GM04504 (cell line): ENCODE results near the gene ZNF236.
"Not testable (repeated sequence)": the region's sequence is repeated elsewhere in the genome, so short reads cannot be mapped to it uniquely, and the experiment has no call there.

Experiments
- DNase-seq: peaks from one replicate; pipeline ENCODE4 v3.0.0-alpha.2; 2012; ENCODE audit warnings: low read depth

Gene ZNF236

DNA sequence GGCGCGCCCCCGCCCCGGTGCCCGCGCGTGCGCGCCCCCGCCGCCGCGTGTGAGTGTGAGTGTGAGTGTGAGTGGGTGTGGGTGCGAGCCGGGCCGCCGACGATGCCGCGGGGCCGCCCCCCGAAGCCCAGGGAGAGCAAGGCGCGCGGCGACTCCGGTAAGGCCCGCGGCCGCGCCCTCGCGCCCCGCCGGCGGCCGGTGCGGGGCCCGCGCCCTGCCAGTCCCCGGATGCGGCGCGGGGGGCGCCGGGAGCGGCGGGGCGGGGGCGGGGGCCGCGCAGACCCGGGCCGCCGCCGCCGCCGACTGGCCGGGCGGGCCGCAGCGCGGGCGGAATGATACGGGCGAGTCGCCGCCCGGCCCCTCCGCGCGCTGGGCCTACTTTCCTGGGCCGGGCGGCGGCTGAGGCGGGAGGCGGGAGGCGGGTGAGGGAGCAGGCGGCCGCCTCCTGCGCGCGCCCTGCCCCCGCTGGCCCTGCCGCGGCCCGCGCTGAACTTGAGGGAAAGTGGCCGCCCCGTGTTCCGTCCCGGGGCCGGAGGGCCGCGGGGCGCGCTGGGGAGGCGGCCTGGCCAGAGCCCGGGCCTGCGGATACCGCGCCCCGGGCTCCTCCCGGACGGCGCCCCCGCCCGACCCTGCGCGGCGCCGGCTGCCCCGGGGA lies at the start of gene ZNF236:
ZNF236 (plus strand) TSS at position 52 of the 655 bp plus-strand sequence; CDS start at position 103, 51 bp downstream.
- DNase-seq: no peak

DNA sequence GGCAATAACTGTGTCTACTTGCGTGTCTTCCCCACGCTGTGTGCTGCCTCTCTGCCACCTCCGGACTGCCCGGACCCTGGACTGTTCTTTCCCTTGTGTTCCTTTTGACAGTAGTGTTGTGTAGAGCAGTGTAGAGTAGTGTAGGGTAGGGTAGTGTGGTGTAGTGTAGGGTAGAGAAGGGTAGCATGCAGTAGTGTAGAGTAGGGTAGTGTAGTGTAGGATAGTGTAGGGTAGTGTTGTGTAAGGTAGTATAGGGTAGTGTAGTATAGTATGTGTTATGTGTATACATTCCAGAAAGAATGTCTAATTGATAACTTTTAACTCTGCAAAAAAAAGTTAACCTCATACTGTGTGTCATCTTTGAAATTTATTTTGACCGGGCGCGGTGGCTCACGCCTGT lies 49.7 kb upstream of the ZNF236 start:
- DNase-seq: no peak

DNA sequence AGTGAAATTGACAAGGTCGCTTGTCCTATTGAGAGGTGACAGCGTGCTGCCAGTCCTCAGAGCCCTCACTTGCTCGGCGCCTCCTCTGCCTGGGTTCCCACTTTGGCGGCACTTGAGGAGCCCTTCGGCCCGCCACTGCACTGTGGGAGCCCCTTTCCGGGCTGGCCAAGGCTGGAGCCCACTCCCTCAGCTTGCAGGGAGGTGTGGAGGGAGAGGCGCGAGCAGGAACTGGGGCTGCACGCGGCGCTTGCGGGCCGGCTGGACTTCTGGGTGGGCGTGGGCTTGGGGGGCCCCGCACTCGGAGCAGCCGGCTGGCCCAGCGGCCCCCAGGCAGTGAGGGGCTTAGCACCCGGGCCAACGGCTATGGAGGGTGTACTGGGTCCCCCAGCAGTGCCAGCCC lies 45.3 kb upstream of the ZNF236 start:
- DNase-seq: not testable (repeated sequence)

DNA sequence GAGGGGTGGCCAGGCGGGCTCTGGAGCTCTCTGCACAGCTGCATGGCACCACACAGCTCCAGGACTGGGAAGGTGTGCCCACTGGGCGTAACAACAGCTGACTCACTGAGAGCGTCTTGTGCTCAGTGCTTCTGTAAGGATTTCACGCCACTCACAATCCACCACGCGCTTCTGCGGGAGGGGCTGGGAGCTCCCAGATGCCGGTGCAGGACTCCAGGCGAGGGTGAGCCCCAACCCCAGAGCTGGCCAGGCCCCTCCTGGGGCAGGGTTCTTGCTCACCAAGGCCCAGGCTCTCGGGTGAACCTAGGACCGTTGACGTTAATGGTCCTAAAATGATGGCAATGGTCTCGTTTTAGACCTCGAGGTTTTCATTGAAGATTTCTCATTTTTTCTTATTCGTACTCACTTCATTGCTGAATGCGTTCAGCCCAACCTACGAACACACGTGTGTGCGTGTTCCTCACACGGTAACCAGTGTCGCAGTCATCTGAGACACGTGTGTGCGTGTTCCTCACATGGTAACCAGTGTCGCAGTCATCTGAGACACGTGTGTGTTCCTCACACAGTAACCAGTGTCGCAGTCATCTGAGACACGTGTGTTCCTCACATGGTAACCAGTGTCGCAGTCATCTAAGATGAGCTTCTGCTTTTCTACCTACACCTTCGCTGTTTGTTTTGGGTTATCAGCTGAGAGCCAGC lies 38.4 kb upstream of the ZNF236 start:
- DNase-seq: no peak

DNA sequence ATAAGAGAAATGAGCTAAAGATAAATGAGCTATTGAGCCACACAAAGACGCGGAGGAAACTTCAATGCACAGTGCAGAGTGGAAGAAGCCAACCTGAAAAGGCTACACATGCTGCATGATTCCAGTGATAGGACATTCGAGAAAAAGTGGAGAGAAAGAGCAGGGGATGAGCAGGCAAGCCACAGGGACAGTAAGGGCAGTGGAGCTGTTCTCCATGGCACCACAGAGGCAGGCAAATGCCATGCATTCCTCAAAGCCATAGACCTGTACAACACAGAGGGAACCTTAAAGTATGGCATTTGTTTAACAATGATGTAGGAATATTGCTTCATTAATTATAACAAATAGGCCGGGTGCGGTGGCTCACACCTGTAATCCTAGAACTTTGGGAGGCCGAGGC lies 36.5 kb upstream of the ZNF236 start:
- DNase-seq: no peak

DNA sequence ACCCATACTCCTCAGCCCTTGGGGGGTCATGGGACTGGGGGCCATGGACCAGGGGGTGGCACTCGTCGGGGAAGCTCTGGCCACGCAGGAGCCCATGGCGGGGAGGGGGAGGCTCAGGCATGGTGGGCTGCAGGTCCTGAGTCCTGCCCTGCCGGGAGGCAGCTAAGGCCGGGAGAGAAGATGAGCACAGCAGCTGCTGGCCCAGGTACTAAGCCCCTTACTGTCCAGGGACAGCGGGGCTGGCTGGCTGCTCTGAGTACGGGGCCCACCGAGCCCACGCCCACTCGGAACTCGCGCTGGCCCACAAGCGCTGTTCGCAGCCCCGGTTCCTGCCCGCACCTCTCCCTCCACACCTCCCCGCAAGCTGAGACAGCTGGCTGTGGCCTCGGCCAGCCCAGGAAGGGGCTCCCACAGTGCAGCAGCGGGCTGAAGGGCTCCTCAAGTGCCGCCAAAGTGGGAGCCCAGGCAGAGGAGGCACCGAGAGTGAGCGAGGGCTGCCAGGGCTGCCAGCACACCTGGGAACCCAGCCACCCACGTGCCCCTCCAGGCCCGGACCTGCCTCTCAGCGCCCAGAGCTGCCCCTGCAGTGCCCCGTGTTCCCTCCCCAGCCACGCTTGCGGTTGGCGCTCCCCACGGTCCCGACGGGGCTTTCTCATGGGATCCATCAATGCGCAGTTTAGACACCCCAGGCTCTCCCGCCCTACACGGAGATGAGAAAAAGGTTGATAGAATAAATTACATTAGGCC lies 33.6 kb upstream of the ZNF236 start:
- DNase-seq: no peak

DNA sequence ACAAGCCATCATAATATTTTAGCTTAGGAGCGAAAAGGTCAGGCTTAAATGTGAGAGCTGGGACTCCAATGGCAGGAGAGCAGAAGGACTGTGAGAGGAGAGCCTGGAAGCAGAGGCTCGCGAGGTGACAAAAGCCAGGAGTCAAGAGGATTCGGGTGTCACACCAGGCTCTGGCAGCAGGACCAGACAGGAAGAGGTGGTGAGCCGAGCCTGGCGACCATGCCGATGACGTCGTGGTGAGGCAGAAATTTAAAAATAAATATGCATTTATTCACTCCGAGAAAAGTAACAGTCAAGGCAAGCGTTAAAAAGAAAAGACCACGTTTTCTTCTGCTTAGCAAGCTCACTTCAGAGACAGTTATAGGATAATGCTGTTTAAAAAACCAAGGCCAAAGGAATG lies 31.3 kb upstream of the ZNF236 start:
- DNase-seq: no peak

DNA sequence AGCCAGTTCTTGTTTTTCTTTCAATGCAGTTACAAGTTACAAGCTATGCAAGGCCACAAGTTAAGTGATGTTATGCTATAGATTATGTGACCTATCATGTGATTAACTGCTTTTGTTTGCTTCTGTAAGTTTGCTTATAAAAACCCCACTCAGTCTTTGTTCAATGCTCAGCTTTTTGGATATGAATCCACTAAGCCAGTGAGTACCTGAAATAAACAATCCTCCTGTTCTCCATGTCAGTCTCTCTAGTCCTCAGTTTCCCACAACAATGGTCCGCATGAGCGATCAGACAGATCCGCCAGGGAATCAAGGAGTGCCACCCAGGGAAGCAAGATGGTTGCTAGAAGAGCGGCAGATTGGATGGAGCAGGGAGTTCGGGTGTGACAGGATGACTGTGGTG lies 30.7 kb upstream of the ZNF236 start:
- no peak for DNase-seq

DNA sequence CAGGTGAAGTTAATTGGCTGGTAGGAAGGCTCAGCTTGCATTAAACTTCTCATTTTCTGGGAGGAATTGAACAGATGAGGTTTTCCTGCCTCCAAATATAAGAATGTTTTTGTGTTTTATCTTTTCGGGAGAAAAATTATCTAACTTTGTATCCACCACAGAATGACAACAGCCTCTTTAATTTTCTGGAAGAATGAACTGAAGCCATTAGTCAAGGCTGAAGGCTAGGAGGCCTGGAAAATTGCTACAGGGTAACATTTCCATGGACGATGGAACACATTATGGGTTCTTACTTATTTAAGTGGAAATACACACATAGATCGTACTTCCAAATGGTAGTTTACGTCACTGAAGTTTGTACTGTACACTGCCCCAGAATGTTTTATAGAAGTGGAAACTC lies 28.0 kb upstream of the ZNF236 start:
- DNase-seq: no peak

DNA sequence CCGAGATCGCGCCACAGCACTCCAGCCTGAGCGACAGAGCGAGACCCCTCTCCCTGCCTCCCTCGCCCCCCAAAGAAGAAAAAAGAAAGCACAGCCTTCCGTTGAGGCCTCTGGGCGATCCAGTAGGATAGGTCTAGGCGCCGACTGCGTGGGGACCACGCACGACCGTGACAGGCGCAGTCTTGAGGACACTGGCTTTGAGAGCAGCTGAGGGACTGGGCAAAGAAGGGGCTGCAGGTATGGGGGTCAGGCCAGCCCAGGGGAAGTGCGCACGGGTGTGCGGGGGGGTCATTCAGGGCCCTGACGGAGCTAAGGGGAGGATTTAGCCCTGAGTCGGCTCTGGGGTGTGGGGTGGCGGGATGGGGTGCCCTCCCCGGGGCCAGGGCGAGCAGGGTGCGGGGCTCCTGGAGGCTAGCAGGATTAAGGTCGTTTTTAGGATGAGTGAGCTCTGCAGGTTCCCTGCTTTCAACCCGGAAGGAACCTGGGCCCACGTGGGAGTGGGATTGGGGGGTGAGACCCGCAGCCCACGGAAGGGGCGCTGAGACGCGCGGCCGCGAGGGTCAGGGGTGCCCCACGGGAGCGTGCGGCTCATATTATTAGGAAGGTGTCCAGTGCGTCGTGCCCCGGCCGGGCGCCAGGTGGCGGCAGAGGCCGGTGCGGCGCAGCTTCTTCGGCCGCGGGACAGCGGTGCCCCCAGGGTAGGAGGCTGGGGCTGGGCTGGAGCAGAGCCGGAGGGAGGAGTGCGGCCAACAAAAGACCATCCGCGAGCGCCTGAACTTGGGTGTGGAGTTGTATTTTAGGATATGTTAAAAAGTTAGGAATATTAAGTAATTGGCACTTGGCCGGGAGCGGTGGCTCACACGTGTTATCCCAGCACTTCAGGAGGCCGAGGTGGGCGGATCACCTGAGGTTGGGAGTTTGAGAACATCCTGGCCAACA lies 20.5 kb upstream of the ZNF236 start:
- DNase-seq: no peak

DNA sequence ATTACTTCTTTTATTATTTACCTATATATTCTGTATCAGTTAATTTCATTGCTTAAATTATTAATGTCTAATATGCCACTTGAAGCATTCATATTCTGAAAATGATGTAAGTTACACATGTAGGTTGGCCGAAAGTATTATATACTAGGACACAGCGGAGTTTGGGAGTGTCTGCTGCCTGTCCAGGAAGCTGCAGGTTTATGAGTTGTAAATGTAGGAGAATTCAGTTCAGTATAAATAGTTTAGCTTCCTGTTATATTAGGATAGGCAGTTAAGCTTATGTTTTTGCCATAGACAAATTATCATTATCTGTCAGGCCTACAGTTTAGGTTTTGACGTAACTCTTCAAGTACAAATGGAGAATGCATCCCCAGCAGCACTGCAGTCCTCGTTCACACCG lies 18.9 kb upstream of the ZNF236 start:
- DNase-seq: no peak

DNA sequence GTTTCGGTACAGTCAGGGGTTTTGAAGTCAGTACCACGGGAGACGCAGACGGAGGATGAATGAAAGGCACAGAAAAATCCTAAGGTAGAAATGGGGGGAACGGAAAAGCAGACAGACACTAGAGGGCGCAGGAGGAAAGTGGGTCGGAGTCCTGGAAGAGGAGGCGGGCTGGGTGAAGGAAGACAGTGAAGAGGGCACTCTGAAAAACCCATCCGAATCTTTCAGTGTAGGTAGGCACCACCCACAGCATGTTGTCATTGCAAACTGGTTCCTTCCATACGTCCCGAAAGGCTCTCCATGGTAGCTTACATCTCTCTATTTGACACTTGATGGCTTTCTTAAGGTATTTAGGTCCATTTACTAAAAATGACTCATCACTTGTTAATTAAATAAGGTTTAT lies 18.5 kb upstream of the ZNF236 start:
- peak; percentile 28 for DNase-seq

DNA sequence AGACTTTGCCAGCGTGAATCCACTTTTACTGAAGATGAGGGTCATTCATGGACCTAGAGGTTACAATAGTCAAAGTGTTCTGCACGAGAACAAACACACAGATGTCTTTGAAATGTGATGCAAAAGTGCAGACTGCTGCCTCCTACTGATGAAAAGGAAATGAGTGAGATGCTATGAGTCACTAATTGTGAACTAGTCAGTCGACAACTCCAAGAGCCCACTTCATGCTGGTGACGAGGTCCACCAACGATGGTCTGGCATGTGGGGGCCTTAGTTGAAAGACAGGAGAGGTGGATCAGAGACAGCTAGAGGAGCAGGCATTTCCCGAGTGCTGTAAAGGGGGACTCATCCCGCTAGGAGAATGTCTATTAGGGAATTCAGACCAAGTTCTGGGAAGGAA lies 17.1 kb upstream of the ZNF236 start:
- no peak for DNase-seq

DNA sequence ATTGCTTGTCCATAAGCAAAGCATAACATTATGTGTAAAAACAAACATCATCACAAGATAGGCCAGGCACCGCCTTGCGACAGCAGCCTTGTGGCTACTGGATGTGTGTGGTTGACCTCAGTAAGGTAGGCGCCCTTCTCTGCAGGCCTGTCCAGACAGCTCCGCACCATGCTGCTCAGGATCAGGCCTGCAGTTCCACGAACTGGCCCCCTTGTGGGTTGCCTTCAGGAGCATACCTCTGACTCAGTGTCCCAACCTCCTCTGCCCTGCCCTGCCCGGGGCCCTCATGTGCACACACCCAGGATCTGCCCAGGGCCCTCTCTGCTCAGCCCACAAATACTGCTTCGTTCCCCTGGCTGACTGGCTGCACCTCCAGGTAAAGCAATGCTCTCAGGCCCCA lies 16.1 kb upstream of the ZNF236 start:
- DNase-seq: no peak

DNA sequence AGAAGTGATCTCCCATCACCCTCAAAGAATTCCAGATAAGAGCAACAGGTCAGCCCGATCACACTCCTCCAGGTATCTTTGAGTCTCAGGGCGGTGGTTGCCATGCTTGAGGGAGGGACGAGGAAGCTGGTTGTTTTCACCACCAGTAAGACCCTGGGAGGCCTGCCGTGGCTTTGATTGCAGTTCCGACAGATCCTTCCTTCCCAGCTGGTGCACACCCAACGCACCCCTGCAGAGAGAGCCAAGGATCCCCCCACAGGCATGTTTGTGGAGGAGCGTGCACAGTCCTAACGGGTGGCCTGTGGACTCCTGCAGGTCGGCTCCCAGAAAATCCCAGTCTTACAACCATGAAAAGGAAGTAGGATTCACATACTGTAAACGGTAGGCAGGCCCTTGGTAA lies 13.8 kb upstream of the ZNF236 start:
- no peak for DNase-seq

DNA sequence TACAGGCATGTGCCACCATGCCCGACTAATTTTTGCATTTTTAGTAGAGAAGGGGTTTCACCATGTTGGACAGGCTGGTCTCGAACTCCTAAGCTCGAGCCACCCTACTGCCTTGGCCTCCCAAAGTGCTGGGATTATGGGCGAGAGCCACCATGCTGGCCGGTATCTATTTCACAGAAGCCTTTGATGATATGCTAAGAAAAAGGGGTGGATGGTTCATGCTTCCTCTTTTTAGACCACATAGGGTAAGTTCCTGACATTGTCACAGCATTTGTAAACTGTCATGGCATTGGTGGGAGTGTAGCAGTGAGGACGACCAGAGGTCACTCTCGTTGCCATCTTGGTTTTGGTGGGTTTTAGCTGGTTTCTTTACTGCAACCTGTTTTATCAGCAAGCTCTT lies 10.8 kb upstream of the ZNF236 start:
- not testable (repeated sequence) for DNase-seq

DNA sequence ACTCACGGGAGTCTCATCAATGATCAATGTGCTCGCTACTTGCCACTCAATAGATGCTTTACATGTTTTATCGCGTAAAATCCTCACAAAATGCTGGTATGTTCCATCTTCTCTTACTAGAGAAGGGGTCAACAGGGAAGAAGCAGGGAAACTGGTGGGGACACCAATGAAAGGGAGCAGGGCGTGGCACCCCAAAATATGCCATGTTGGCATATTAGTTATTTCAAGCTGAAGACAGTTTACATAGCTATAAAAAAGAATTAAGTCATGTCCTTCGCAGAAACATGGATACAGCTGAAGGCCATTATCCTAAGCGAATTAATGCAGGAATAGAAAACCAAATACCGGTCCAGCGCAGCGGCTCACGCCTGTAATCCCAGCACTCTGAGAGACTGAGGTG lies 8.1 kb upstream of the ZNF236 start:
- no peak for DNase-seq

DNA sequence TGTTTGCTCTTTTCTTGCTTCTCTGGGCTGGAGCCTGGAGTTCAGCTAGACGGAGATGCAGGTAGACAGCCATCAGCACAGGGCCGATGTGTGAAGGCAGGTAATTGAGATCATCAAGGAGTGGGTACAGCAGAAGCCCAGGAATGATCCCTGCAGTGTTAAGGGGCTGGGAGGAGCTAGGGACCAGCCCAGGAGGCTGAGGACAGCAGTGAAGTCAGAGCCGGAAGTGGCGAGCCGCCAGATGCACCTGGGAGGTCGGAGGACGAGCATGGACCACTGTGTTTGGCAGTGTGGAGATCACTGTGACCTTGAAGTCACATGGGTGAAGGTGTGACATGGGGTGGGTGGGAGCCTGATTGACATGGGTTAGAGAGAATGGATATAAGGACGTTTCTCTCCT lies 6.2 kb upstream of the ZNF236 start:
- no peak for DNase-seq

DNA sequence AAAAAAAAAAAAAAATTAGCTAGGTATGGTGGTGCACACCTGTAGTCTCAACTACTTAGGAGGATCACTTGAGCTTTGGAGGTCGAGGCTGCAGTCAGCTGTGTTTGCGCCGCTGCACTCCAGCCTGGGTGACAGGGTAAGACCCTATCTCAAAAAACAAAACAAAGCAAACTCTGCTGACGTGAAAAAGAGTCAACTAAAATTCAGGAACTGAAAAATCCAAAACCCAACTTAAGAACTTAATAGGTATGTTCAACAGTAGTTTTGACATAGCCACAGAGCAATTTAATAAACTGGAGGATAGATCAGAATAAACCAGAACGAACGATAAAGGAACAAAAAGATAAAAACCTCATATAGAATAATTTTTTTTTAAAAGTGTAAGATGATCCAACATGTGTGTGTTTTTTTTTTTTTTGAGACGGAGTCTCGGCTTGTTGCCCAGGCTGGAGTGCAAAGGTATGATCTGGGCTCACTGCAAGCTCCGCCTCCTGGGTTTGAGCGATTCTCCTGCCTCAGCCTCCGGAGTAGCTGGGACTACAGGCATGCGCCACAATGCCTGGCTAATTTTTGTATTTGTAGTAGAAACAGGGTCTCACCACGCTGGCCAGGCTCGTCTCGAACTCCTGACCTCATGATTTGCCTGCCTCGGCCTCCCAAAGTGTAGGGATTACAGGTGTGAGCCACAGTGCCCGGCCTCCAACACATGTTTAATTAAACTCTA lies 4.3 kb upstream of the ZNF236 start:
- DNase-seq: no peak

DNA sequence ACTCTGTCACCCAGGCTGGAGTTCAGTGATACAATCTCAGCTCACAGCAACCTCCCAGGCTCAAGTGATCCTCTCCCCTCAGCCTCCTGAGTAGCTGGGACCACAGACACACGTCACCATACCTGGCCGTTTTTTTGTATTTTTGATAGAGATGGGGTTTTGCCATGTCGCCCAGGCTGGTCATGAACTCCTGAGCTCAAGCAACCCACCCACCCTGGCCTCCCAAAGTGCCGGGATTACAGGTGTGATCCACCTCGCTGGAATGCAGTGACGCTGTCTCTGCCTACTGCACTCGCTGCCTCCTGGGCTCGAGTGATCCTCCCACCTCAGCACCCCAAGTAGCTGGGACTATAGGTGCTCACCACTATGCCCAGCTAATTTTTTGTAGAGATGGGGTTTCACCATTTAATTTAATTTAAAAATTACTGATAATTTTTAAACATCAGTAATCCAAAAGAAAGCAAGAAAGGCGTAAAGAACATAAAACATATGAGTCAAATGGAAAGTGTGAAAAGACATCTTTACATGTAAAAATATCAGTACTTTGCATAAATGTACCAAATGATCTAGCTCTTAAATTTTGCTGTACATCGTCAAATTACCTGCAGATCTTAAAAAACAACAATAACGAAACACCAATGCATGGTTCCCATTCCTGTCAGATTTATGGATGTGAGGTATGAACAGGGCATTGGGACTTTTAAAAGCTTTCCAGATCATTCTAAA lies 2.8 kb upstream of the ZNF236 start:
- no peak for DNase-seq

DNA sequence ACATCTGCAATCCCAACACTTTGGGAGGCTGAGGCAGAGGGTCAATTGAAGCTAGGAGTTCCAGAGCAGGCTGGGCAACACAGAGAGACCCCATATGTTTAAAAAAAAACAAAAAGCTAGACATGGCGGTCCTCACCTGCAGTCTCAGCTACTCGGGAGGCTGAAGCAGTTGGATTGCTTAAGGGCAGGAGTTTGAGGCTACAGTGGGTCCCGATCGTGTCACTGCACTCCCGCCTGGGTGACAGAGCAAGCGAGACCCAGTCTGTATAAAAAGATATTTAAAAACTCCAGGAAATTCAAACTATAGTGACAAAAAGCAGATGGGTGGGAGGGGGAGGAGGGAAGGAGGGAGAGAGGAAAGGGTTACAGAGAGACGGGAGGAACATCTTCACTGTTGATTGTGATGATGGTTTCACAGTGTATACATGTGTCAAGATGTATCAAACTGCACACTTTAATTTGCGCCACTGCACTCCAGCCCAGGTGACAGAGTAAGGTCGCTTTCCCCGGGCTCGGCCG lies 942 bp upstream of the ZNF236 start:
- no peak for DNase-seq
